ENCODE data around the gene SLC9B1. TPM values are rescaled to one million over a fixed set of nuclear protein-coding genes. Genes with fewer than 3 reads are reported as not detected.

SLC9B1 gene
- polyA plus RNA-seq, 3 donors, result 3.4 to 4.4 (median 4.3) TPM

DNA sequence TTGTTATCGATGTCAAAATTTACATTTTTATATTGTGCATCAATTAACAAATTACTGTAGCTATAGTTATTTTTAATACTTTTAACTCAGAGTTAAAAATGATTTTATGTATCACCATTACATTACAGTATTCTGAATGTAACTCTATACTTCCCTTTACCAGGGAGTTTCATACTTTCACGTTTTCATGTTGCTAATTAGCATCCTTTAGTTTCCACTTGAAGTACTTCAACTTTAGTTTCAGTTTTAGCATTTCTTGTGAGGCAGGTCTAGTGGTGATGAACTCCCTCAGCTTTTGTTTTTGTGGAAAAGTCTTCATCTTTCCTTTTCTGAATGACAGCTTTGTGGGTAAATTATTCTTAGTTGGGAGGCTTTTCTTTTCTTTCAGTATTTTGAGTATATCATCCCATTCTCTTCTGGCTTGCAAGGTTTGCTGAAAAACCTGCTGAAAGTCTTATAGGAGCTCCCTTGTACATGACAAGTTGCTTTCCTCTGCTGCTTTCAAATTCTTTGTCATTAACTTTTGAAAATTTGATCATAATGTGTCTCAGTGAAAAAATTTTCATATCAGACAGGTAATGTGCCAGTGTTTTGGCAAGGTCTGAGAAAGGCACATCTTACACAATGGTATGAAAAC lies 160.6 kb downstream of the SLC9B1 start:
- no peak for DNase-seq (ENCODE audit: extremely low read depth in 1 of 11, low read depth in 9 of 11, low spot score in 4 of 11)

Other genes starting within 250 kb of the SLC9B1 start
- gene UBE2D3, start 192.2 kb downstream of the SLC9B1 start, polyA plus RNA-seq (ENCODE audit: insufficient read length in 3 of 3), result 100 to 1,000 TPM; 285 to 337 (median 303) TPM
- gene CISD2, start 150.7 kb downstream of the SLC9B1 start, polyA plus RNA-seq (ENCODE audit: insufficient read length in 3 of 3), result 10 to 100 TPM; 50.3 to 57.4 (median 53.2) TPM
- gene SLC9B2, start 57.1 kb upstream of the SLC9B1 start, polyA plus RNA-seq (ENCODE audit: insufficient read length in 3 of 3), result 1 to 10 TPM; 5.3 to 8.2 (median 6.0) TPM
- gene BDH2, start 80.1 kb upstream of the SLC9B1 start, polyA plus RNA-seq (ENCODE audit: insufficient read length in 3 of 3), result 100 to 1,000 TPM; 183 to 218 (median 202) TPM
- 10 to 100 TPM; 10.5 to 16.2 (median 15.3) TPM for gene CENPE, start 178.6 kb upstream of the SLC9B1 start, polyA plus RNA-seq (ENCODE audit: insufficient read length in 3 of 3)

All from renal cortex interstitium (tissue), 11 donors.